ENCODE data around the gene EEF1AKMT2.

GRCh38 chr10:124717911-124718741 is 73.6 kb downstream of the EEF1AKMT2 start:
- TF ChIP-seq CTCF (IDR thresholded peaks at IDR 0.05; ENCODE audit: low read length) (no peak), EZH2 (optimal IDR thresholded peaks at IDR 0.05; ENCODE audit: low read depth, low read length) (no peak)

All from MM.1S (cell line).